ENCODE measurements around the gene ASTN2.

- no peak for TF ChIP-seq CTCF (IDR thresholded peaks at IDR 0.05)
- no peak for TF ChIP-seq POLR2A (IDR thresholded peaks at IDR 0.05)
Observed at GRCh38 chr9:116985596-116985995, 429.3 kb downstream of the ASTN2 start.

Measured in testis (tissue), 2 donors.